H1 (cell line): ENCODE measurements around the gene THOP1. TPM values are rescaled to one million over a fixed set of nuclear protein-coding genes. Genes with fewer than 3 reads are reported as not detected.

Source experiments
- ASH2L ChIP-seq: fragments of 200-600, 300-600 bp; sonication (generic); IDR thresholded peaks from one replicate; pipeline ENCODE4 v1.7.1; 2017; ENCODE audit warnings: low read length
- ATF2 ChIP-seq: IDR thresholded peaks from 2 replicates; pipeline ENCODE4 v1.6.1; 2012; ENCODE audit warnings: low read length, inconsistent platforms
- NRF1 ChIP-seq: IDR thresholded peaks from 2 replicates; pipeline ENCODE4 v1.6.1; 2011; ENCODE audit warnings: mild to moderate bottlenecking, low read depth, low read length, improper control_type of control experiment
- POLR2AphosphoS5 ChIP-seq: IDR thresholded peaks from 2 replicates; pipeline ENCODE4 v1.6.1; 2011; ENCODE audit warnings: low read depth, low read length
- SIRT6 ChIP-seq: IDR thresholded peaks from one replicate; pipeline ENCODE4 v1.7.1; 2012; ENCODE audit warnings: low read length, inconsistent platforms
- polyA plus RNA-seq, 7 experiments: library from polyadenylated mRNA; depleted of rRNA in 3 of 7; stranded (reverse) in 5 of 7; unstranded in 2 of 7; fragments of >200 nt in 5 of 7; fragments of 200-250 nt in 2 of 7; gene quantifications; 1 replicate in 5 of 7; 2 replicates in 1 of 7; 4 replicates in 1 of 7; pipeline versions ENCODE4 v1.2.1 to v1.2.3, GENCODE V29; 2011 to 2013; ENCODE audit warnings: missing spikeins in 2 of 7, mixed read lengths in 2 of 7
- total RNA-seq: library from RNA; stranded (reverse); fragmentation: NEBNext Ultra II Directional; extraction: Animal tissue kit (Norgen Biotek cat#: 25700); gene quantifications from 2 replicates; pipeline ENCODE4 v1.2.1, GENCODE V29; 2021

The THOP1 gene
- total and polyA plus RNA-seq, 2 of the 8 experiments (the other 6 are each of a cell fraction or from before 2014, with no cell fraction given): 136 to 159 TPM

- TF ChIP-seq ASH2L (no peak), SIRT6 (no peak), NRF1 (no peak), POLR2AphosphoS5 (no peak), ATF2 (no peak)
Observed at GRCh38 chr19:2848616-2849015, 63.3 kb downstream of the THOP1 start (continued).
